HG02973 (cell line): Measurements from ENCODE around the gene CALML3.
"Not testable (repeated sequence)": the region's sequence is repeated elsewhere in the genome, so short reads cannot be mapped to it uniquely, and the experiment has no call there.

ENCODE experiments used
- ATAC-seq: cut with Tn5 transposase; IDR thresholded peaks from one replicate; pipeline ENCODE4 v1.9.1; 2021; ENCODE audit warnings: moderate library complexity; ENCODE audit not compliant: unreplicated experiment

The CALML3 gene

GRCh38 chr10:5552376-5553321, 27.9 kb downstream of the CALML3 start:
- ATAC-seq = no peak

- no peak for ATAC-seq
These were observed 28.8 kb downstream of the CALML3 start for GRCh38 chr10:5553400-5554170.

- no peak for ATAC-seq
These were observed 30.3 kb downstream of the CALML3 start for GRCh38 chr10:5555021-5555510.

- no peak for ATAC-seq
These were observed 31.1 kb downstream of the CALML3 start for GRCh38 chr10:5555881-5556280.

- ATAC-seq = no peak
These were observed 31.8 kb downstream of the CALML3 start for GRCh38 chr10:5556576-5556975.

GRCh38 chr10:5557040-5557721, 32.4 kb downstream of the CALML3 start:
- ATAC-seq = no peak

- ATAC-seq = no peak
These were observed 33.3 kb downstream of the CALML3 start for GRCh38 chr10:5557799-5558771.

- ATAC-seq = not testable (repeated sequence)
These were observed 34.3 kb downstream of the CALML3 start for GRCh38 chr10:5559022-5559421.

- ATAC-seq = no peak
These were observed 34.9 kb downstream of the CALML3 start for GRCh38 chr10:5559642-5560141.

GRCh38 chr10:5560142-5560816, 35.5 kb downstream of the CALML3 start:
- no peak for ATAC-seq

- no peak for ATAC-seq
These were observed 36.3 kb downstream of the CALML3 start for GRCh38 chr10:5560817-5561703.

GRCh38 chr10:5561704-5562645, 37.2 kb downstream of the CALML3 start:
- no peak for ATAC-seq

- ATAC-seq = no peak
These were observed 38.7 kb downstream of the CALML3 start for GRCh38 chr10:5563321-5563961.

- ATAC-seq = no peak
These were observed 39.3 kb downstream of the CALML3 start for GRCh38 chr10:5563991-5564536.

GRCh38 chr10:5564537-5565204, 39.9 kb downstream of the CALML3 start:
- no peak for ATAC-seq

GRCh38 chr10:5565205-5565545, 40.4 kb downstream of the CALML3 start:
- ATAC-seq = no peak
